Caco-2 (cell line): ENCODE data around the gene KRT9. TPM values are rescaled to one million over a fixed set of nuclear protein-coding genes. Genes with fewer than 3 reads are reported as not detected.
A peak's percentile ranks its signal among the peaks of the same experiment; 100 is the strongest.

ENCODE experiments used
- BruUV-seq: library from RNA; stranded (reverse); fragments of 400-500 nt; replicated peaks from 2 replicates; lab custom pipeline; 2021; lab: Mats Ljungman, UMichigan
- CTCF ChIA-PET: fragments of 300-600 bp; sonication (Branson Sonifier 250); formaldehyde crosslinking; loops from one replicate; lab custom pipeline; 2022; ENCODE audit warnings: antibody characterized with exemption; lab: Charles Lee
- POLR2A ChIA-PET: fragments of 300-600 bp; sonication (Branson Sonifier 250); formaldehyde crosslinking; loops from one replicate; lab custom pipeline; 2022; ENCODE audit warnings: antibody characterized with exemption; lab: Charles Lee
- DNase-seq, 2 experiments: peaks; one replicate each; pipeline versions ENCODE4 v3.0.0 to v3.0.0-alpha.2; 2020 to 2022
- H3K27me3 ChIP-seq: replicated peaks from 2 replicates; pipeline ENCODE4 v1.6.0; 2011; ENCODE audit warnings: low read length; ENCODE audit not compliant: control insufficient read depth, insufficient read depth
- H3K36me3 ChIP-seq: 2 replicates; pipeline ENCODE4 v1.5.1; 2011; ENCODE audit warnings: low read length; ENCODE audit not compliant: control insufficient read depth, insufficient read depth
- H3K4me1 ChIP-seq: fragments of 250-450 bp; sonication (Bioruptor Pico); 2 replicates; pipeline ENCODE4 v1.5.1; 2020; ENCODE audit warnings: mild to moderate bottlenecking
- H3K4me3 ChIP-seq: 2 replicates; pipeline ENCODE4 v1.5.1; 2011; ENCODE audit warnings: low read depth, mild to moderate bottlenecking, control low read depth, low read length
- H3K9me3 ChIP-seq: fragments of 250-450 bp; sonication (Bioruptor Pico); 2 replicates; pipeline ENCODE4 v1.5.1; 2020; ENCODE audit warnings: mild to moderate bottlenecking, moderate library complexity
- H3K27ac Mint-ChIP-seq: one replicate; pipeline ENCODE4 v1.8.0; 2022; ENCODE audit warnings: mixed read lengths; ENCODE audit not compliant: unreplicated experiment
- H3K27me3 Mint-ChIP-seq: one replicate; pipeline ENCODE4 v1.8.0; 2022; ENCODE audit warnings: mixed read lengths; ENCODE audit not compliant: insufficient read depth, unreplicated experiment
- H3K36me3 Mint-ChIP-seq: one replicate; pipeline ENCODE4 v1.8.0; 2022; ENCODE audit warnings: mild to moderate bottlenecking, mixed read lengths; ENCODE audit not compliant: insufficient read depth, unreplicated experiment
- H3K4me1 Mint-ChIP-seq: one replicate; pipeline ENCODE4 v1.8.0; 2022; ENCODE audit warnings: low read depth, mixed read lengths; ENCODE audit not compliant: unreplicated experiment
- H3K4me3 Mint-ChIP-seq: one replicate; pipeline ENCODE4 v1.8.0; 2022; ENCODE audit warnings: mild to moderate bottlenecking, moderate library complexity, mixed read lengths; ENCODE audit not compliant: unreplicated experiment
- H3K9me3 Mint-ChIP-seq: one replicate; pipeline ENCODE4 v1.8.0; 2022; ENCODE audit warnings: mixed read lengths; ENCODE audit not compliant: unreplicated experiment
- CTCF ChIP-seq, 2 experiments: fragments of 200-600 bp in 1 of 2; IDR thresholded peaks; 1 replicate in 1 of 2; 2 replicates in 1 of 2; pipeline versions ENCODE4 v1.5.1 to v1.8.0; 2011 to 2022; ENCODE audit warnings: antibody characterized with exemption in 1 of 2, control low read depth in 1 of 2, inconsistent platforms in 1 of 2, low read depth in 1 of 2, low read length in 1 of 2, mild to moderate bottlenecking in 1 of 2, moderate library complexity in 1 of 2; ENCODE audit not compliant: insufficient read depth in 1 of 2, severe bottlenecking in 1 of 2, unreplicated experiment in 1 of 2
- intact Hi-C: fragments of 100-400 bp; cut with micrococcal nuclease; formaldehyde crosslinking; loops from one replicate; pipeline ENCODE4 v1.10.0; 2022; ENCODE audit not compliant: unreplicated experiment
- total RNA-seq: library from RNA; stranded (reverse); gene quantifications from 2 replicates; pipeline ENCODE4 v1.2.3, GENCODE V29; 2022

KRT9 gene
- total RNA-seq, 1 experiment from 2014 or later, result not detected

- intact Hi-C loops, result no loop called here
- Mint-ChIP-seq H3K27me3 (no peaks in the 10 kb centered on the region), H3K4me3 (no peak overlapping the region), H3K9me3 (peaks cover 14% of the 10 kb centered on the region), H3K27ac (no peak overlapping the region), H3K36me3 (peaks cover 9% of the 10 kb centered on the region), H3K4me1 (peaks cover 64% of the 10 kb centered on the region)
- H3K36me3 ChIP-seq, result no peaks in the 10 kb centered on the region
- H3K4me1 ChIP-seq, result peaks cover 72% of the 10 kb centered on the region
- no peaks in the 10 kb centered on the region for H3K27me3 ChIP-seq
- no peak overlapping the region for H3K4me3 ChIP-seq
- no peak for DNase-seq
- TF ChIP-seq CTCF (IDR thresholded peaks at IDR 0.05; ENCODE audit: insufficient read depth in 1 of 2, low read depth in 1 of 2, low read length in 1 of 2, severe bottlenecking in 1 of 2, unreplicated experiment in 1 of 2), result no peak
- POLR2A ChIA-PET, result interaction anchor here (1.4 kb wide), 1 partner anchor 12 kb away, joined by 3 read pairs; no protein-coding TSS in a partner anchor
- no TSS peak for BruUV-seq
- CTCF ChIA-PET, result interaction anchor here (1.8 kb wide), 1 partner anchor 121 kb away, joined by 7 read pairs; no protein-coding TSS in a partner anchor
- no peaks in the 10 kb centered on the region for H3K9me3 ChIP-seq
Measured at GRCh38 chr17:41542357-41542756, 29.5 kb downstream of the KRT9 start.

DNA sequence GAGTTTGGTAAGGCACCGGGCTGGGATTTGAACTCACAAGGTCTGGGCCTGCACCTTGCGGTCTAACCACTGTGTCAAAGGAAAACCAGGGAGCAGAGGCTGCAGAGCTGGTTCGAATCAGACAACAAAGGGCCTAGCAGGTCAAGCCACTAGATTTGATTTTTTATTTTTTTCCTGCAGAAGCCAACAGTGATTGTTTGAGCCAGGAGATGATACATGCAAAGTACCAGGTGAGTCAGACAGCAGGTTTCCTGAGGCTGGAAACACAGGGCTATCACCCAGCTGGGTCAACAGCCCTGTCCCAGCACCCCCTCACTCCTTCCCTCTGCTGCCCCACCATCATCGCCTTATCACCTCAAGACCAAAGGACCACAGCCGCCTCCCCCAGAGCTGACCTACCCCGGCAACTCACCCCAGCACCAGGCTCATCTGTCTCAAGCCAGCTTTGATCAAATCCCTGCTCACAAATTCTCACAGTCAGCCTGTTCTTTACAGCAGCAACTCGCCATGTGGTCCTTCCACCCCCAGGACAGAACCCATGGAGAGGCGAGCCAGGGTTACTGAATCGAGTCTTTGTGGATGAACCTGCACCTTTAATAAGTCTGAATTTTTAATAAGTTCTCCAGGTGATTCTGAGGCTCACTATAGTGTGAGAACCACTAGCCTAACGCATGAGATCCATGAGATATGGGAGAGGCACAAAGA, 30.8 kb downstream of the KRT9 start:
- H3K27me3 ChIP-seq, result no peaks in the 10 kb centered on the region
- peaks cover under 1% of the 10 kb centered on the region for H3K9me3 Mint-ChIP-seq
- H3K4me1 ChIP-seq, result peaks cover 82% of the 10 kb centered on the region
- TF ChIP-seq CTCF (IDR thresholded peaks at IDR 0.05; ENCODE audit: insufficient read depth in 1 of 2, low read depth in 1 of 2, low read length in 1 of 2, severe bottlenecking in 1 of 2, unreplicated experiment in 1 of 2), result no peak
- H3K4me1 Mint-ChIP-seq, result peaks cover 69% of the 10 kb centered on the region
- ChIA-PET POLR2A (interaction anchor here (1.4 to 1.6 kb wide), 2 partner anchors 11 to 13 kb away, joined by 3 to 8 read pairs; partner anchors contain the start of gene KRT19), CTCF (interaction anchor here (0.5 to 1.8 kb wide), 6 partner anchors 8 to 124 kb away, joined by 3 to 7 read pairs (median 4); partner anchors contain the start of gene KRT19)
- no peaks in the 10 kb centered on the region for H3K9me3 ChIP-seq
- H3K36me3 Mint-ChIP-seq, result peaks cover 11% of the 10 kb centered on the region
- DNase-seq, result peak in 1 of 2 experiments; percentile 47
- peak overlapping the region; percentile 67 for H3K27ac Mint-ChIP-seq
- no peaks in the 10 kb centered on the region for H3K36me3 ChIP-seq
- BruUV-seq, result no TSS peak
- intact Hi-C loops, result no loop called here
- no peak overlapping the region for H3K4me3 ChIP-seq
- H3K27me3 Mint-ChIP-seq, result no peaks in the 10 kb centered on the region
- no peak overlapping the region for H3K4me3 Mint-ChIP-seq

GRCh38 chr17:41539979-41540701, 31.7 kb downstream of the KRT9 start:
- no peak overlapping the region for H3K4me3 Mint-ChIP-seq
- no peaks in the 10 kb centered on the region for H3K27me3 ChIP-seq
- peaks cover 21% of the 10 kb centered on the region for H3K36me3 Mint-ChIP-seq
- no peaks in the 10 kb centered on the region for H3K9me3 ChIP-seq
- no TSS peak for BruUV-seq
- peak overlapping the region; percentile 67 for H3K27ac Mint-ChIP-seq
- H3K9me3 Mint-ChIP-seq, result no peaks in the 10 kb centered on the region
- intact Hi-C loops, result no loop called here
- H3K4me3 ChIP-seq, result no peak overlapping the region
- H3K36me3 ChIP-seq, result no peaks in the 10 kb centered on the region
- ChIA-PET CTCF (interaction anchor here (0.9 to 1.5 kb wide), 4 partner anchors 9 to 125 kb away, joined by 4 to 6 read pairs (median 4); partner anchors contain the start of gene KRT19), POLR2A (interaction anchor here (1.6 kb wide), 1 partner anchor 12 kb away, joined by 8 read pairs; the partner anchor contains the start of gene KRT19)
- peaks cover 78% of the 10 kb centered on the region for H3K4me1 Mint-ChIP-seq
- peaks cover 87% of the 10 kb centered on the region for H3K4me1 ChIP-seq
- no peak for TF ChIP-seq CTCF (IDR thresholded peaks at IDR 0.05; ENCODE audit: insufficient read depth in 1 of 2, low read depth in 1 of 2, low read length in 1 of 2, severe bottlenecking in 1 of 2, unreplicated experiment in 1 of 2)
- H3K27me3 Mint-ChIP-seq, result no peaks in the 10 kb centered on the region
- DNase-seq, result peak in 1 of 2 experiments; percentile 38
